ENCODE data around the gene TTC13.
"Not testable (repeated sequence)": the region's sequence is repeated elsewhere in the genome, so short reads cannot be mapped to it uniquely, and the experiment has no call there.

The TTC13 gene, protein sequence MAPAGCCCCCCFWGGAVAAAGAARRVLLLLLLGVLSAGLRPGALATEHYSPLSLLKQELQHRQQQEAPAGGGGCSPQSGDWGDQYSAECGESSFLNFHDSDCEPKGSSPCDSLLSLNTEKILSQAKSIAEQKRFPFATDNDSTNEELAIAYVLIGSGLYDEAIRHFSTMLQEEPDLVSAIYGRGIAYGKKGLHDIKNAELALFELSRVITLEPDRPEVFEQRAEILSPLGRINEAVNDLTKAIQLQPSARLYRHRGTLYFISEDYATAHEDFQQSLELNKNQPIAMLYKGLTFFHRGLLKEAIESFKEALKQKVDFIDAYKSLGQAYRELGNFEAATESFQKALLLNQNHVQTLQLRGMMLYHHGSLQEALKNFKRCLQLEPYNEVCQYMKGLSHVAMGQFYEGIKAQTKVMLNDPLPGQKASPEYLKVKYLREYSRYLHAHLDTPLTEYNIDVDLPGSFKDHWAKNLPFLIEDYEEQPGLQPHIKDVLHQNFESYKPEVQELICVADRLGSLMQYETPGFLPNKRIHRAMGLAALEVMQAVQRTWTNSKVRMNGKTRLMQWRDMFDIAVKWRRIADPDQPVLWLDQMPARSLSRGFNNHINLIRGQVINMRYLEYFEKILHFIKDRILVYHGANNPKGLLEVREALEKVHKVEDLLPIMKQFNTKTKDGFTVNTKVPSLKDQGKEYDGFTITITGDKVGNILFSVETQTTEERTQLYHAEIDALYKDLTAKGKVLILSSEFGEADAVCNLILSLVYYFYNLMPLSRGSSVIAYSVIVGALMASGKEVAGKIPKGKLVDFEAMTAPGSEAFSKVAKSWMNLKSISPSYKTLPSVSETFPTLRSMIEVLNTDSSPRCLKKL

DNA sequence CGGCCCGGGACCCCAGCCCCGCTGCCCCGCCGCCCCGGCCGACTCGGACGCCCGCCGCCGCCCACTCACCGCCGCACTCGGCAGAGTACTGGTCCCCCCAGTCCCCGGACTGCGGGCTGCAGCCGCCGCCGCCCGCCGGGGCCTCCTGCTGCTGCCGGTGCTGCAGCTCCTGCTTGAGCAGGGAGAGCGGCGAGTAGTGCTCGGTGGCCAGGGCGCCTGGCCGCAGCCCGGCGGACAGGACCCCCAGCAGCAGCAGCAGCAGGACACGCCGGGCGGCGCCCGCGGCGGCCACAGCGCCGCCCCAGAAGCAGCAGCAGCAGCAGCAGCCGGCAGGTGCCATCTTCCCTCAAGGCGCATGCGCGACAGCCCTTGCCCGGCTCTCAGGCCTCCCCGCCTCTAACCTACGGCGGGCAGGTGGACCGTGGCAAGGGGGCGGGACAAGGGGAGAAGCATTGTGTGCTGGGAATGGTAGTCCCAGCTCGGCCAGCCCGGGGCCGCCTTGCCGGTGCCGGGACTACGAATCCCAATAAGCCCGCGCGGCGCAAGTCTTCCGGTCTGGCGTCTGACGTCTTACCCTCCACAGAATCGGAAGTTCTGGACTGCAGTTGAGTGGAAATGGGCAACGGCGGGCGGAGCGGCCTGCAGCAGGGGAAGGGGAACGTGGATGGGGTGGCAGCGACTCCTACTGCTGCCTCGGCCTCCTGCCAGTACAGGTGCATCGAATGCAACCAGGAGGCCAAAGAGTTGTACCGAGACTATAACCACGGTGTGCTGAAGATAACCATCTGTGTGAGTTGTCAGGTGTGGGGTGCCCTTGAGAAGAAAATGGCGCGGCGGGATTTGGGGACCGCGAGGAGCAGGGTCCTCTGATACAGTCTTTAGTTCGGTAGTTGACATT lies at the start of gene TTC13, which contains the start of gene ARV1:
TTC13 (minus strand) TSS at position 371 of the 898 bp plus-strand sequence; CDS start at position 340, 31 bp downstream.
ARV1 (plus strand) TSS at position 604 of the 898 bp plus-strand sequence; CDS start at position 616, 12 bp downstream.
- peak; percentile 99 for DNase-seq

GRCh38 chr1:231027971-231028370 lies 49.3 kb upstream of the TTC13 start:
- no peak for DNase-seq

DNA sequence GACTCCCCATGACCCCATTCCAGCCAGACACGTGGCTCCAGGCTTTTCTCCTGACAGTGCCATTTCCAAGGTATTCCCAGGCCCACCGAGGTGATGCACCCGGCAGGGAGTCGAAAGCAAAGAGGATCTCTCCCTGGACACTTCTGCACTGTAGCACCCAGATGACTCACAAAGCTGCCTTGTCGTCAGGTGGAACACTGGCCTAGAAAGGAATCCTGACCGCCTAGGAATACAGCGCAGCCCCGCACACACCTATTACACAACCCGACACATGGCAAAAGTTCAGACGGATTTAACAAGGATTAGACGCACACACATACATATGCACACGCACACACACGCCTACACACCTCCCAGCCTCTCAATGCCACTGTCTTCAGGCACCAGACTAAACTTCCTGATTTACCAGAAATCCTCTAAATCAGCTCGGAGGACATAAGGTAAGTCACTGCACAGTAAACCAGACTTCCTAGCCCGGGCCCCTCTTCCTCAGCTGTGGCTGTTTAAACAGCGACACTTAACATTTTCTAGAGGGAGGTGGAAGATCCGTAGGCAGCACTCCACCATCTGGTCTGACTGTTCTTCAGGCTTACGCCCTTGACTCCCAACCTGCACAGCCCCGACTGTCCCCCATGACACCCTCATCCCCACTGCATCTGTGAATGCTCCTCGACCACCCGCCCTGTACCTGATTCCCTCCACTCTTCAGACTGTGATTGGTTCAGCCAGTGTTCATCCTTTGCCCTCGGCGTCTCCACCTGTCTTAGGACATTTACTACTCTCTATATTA lies 48.7 kb upstream of the TTC13 start:
- no peak for DNase-seq

GRCh38 chr1:231026576-231026975 lies 47.9 kb upstream of the TTC13 start:
- no peak for DNase-seq

- no peak for DNase-seq
Measured at GRCh38 chr1:231023150-231023549, 44.5 kb upstream of the TTC13 start.

DNA sequence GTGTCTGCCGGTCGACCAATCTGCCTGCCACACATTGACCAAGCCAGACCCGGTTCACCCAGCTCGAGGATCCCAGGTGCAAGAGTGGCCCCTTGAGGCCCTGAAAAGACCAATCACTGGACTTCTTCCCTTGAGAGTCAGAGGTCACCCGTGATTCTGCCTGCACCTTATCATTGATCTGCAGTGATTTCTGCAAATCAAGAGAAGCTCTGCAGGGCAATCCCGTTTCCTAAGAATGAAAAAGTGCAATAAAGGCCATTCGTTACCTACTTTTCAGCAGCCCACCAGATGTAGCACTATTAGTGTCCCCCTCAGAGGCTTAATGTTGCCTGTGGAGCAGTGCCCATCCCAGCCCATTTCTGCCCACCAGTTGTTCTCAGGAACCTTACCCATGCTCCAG lies 43.9 kb upstream of the TTC13 start:
- DNase-seq = not testable (repeated sequence)

GRCh38 chr1:231021540-231022031 lies 42.9 kb upstream of the TTC13 start:
- no peak for DNase-seq

- no peak for DNase-seq
Measured at GRCh38 chr1:231020816-231021215, 42.2 kb upstream of the TTC13 start.

DNA sequence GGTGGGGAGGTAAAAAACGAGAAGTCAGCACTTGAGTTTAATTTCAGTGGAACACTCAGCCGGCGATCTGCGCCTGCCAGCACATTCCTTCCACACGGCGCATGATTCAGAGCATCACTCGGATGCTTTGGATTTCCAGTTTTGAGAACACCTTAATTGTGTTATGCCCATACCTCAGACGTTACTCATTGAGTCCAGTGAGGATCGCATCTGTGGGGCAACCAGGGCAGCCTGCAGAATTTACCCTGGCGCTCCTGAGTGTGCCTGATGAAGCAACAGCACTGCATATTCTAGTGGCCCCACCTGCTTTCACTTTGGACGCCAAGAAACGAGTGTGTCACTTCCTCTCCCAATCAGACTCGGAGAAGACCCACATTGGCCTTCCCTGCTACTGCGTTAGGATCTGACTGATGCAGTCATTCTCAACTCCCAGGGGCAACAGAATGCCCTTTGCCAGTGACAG lies 41.5 kb upstream of the TTC13 start:
- DNase-seq = no peak

DNA sequence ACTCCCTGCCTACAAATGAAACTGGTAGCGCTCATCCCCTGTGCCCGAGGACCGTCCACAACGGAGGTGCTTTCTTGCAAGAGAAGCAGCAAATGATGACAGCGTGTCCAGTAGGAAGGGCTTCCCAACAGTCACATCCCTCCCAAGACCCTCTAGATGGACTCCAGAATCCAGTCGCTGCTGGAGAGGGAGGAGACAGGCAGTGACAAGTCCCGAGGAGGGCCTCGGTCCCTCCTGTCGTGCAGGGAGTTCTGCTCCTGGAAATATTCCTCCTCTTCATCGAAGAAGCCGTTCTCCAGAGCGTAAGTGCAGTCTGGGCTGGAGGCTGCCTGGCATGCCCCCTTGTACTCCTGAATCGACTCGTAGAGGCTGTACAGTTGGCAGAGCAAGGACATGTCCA lies 41.0 kb upstream of the TTC13 start:
- DNase-seq = no peak

GRCh38 chr1:231016966-231017365 lies 38.3 kb upstream of the TTC13 start:
- DNase-seq = no peak

DNA sequence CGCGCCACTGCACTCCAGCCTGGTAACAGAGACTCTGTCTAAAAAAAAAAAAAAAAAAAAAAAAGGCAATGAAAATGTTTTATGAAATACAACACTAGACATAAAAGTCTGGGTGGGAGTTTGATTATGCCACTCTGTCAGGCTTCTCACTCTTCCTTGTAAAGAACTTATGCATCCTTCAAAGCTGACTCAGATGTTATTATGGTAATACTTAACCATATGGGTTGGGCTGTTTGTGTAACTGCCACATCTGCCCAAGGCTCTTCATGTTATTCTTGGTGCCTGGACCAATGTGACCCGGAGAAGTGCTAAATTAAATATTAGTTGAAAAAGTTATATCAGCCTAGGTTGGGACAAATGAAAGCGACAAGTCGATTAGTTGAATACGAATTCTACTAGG lies 37.6 kb upstream of the TTC13 start:
- no peak for DNase-seq

- DNase-seq = no peak
Measured at GRCh38 chr1:231013391-231014015, 34.8 kb upstream of the TTC13 start.

DNA sequence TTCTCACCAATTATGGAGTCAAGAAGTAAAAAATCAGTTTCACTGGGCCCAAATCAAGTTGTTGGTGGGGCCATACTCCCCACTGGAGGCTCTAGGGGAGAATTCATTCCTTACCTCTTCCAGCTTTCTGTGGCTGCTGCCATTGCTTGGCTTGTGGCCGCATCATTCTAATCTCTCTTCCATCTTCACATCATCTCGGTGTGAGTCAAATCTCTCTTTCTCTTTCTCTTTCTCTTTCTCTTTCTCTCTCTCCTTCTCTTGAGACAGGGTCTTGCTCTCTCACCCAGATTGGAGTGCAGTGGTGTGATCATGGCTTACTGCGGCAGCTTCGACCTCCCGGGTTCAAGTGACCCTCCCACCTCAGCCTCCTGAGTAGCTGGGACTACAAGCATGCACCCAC lies 33.3 kb upstream of the TTC13 start:
- no peak for DNase-seq

DNA sequence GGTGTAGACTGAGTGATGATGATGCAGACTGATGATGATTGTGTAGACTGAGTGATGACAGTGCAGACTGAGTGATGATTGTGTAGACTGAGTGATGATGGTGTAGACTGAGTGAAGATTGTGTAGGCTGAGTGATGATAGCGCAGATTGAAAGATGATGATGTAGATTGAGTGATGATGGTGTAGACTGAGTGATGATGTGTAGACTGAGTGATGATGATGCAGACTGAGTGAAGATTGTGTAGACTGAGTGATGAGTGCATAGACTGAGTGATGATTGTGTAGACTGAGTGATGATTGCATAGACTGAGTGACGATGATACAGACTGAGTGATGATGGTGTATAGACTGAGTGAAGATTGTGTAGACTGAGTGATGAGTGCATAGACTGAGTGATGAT lies 32.7 kb upstream of the TTC13 start:
- DNase-seq = no peak

- DNase-seq = not testable (repeated sequence)
Measured at GRCh38 chr1:231007535-231007934, 28.9 kb upstream of the TTC13 start.

- DNase-seq = no peak
Measured at GRCh38 chr1:231001892-231002291, 23.2 kb upstream of the TTC13 start.

DNA sequence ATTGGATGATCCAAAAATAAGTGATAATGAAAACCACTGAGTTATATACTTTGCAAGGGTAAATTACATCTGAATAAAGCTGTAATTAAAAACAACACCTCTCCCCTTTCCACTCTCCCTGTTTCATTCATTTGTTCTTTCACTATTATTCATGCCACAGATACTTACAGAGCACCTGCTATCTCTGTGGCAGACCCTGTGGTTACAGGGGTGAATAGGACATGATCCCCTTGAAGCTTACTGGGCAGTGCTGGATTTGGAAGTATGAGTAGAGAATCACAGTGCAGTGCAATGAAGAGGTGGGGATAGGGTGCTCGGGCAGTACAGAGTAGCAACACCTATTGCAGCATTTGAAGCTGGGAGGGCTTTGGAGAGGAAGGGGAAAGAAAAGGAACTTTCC lies 22.0 kb upstream of the TTC13 start:
- DNase-seq = no peak

GRCh38 chr1:231000201-231000600 lies 21.5 kb upstream of the TTC13 start:
- no peak for DNase-seq

GRCh38 chr1:230994860-230995259 lies 16.2 kb upstream of the TTC13 start:
- no peak for DNase-seq

All from hematopoietic multipotent progenitor cell treated with erythropoietin and hydrocortisone succinate and interleukin-3 and kit ligand, for 8 days (in vitro differentiated cells).